Epidermal melanocyte (primary cell): Measurements from ENCODE around the gene GLS.

Experiments used
- DNase-seq: peaks from one replicate; pipeline ENCODE4 v3.0.0; 2011; ENCODE audit warnings: low spot score; ENCODE audit not compliant: insufficient read length

GLS gene

DNA sequence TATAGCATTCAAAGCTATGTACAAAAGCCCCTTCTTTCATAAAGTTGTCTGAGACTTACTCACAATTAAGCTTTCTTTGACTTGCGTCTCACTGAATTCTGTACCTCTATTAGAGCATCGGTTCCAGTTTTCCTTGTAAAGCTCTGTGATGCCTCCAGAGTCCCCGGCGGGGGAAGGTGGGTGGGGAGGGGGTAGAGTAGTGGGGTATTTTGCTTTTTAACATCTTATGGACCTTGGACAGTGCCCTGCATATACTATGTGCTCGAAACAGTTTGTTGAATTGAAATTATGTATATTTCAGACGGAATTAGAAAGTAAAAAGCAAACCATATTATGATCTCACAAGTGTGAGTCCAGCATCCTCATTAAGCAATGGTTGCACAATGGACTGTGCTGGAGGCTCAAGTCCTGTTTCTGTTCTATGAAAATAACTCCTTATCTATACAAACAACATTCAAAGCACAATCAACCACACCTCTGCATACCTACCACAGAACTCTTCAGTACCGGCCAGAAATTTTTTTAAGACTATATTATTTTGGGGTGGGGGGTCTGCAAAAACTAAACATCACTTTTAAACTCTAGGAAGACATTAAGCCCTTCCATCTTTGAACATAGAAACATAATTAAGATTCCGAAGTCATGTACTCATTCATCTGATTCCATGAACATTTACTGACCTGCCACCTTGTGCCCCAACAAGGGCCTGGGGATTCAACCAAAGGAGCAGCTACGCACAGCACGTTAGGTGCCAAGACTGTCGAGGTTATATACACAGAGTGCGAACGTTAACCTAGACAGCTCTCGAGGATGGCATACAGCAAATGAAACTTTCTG, 132.4 kb downstream of the GLS start:
- no peak for DNase-seq

DNA sequence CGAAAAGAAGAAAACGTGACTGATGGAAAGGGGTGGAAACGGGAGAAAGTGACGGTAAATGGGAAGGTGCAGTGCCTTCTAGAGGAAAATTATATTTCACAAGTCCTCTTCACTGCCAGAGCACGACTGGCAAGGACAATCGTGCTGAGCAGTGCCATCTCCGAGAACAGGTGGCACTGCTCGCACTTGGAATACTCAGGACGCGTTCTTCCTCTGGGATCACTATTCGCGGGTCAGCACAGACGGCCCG, 133.0 kb downstream of the GLS start:
- no peak for DNase-seq

DNA sequence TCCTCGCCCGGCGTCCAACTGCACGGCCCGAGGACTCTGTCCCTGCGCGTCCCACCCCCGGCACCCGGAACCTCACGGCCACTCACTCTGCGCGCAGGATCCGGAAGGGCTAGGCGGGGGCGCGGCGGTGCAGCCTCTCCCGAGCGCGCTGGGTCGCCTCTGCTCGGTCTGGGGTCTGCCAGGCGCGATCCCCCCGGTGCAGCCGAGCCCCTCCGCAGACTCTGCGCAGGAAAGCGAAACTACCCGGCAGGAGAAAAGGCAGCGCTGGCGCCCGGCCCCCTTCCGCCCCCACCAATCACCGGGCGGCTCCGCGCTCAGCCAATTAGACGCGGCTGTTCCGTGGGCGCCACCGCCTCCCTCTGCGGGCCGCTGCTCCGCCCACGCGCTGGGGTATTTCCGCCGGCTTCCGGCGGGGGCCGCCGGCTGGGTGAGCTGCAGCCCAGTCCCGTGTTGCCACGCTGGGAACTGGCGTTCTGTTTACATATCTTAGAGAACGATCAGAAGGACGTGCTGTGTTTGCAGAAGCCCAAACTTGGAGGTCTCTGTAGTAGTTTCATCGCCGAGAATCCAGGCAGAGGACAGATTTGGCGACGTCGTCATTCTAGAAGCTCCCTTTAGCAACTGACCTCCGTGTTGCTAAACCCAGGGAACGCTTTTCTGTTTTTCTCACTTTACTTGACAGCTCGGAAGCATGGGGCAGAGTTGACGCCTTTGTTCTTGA, 133.5 kb downstream of the GLS start, which contains the start of gene STAT1:
STAT1 (minus strand) TSS at position 240 of the 721 bp plus-strand sequence. CDS start 4,168 bp downstream, outside the sequence.
- DNase-seq: peak; percentile 90

GRCh38 chr2:191014653-191015020, 134.0 kb downstream of the GLS start:
- no peak for DNase-seq
